ENCODE results near the gene CDC27. TPM values are rescaled to one million over a fixed set of nuclear protein-coding genes. Genes with fewer than 3 reads are reported as not detected.

Gene CDC27
- total and polyA plus RNA-seq, 2 experiments from 2014 or later = 35.6 to 63.5 TPM

GRCh38 chr17:47203984-47204721 lies 15.1 kb upstream of the CDC27 start:
- Histone ChIP-seq H3K27ac (no peak overlapping the region), H3K79me2 (no peaks in the 10 kb centered on the region), H3K4me2 (no peak overlapping the region), H2AFZ (no peak overlapping the region), H3K4me1 (ENCODE audit: insufficient read depth) (peaks cover 21% of the 10 kb centered on the region), H3K36me3 (replicated peaks; ENCODE audit: insufficient read depth, low read depth) (no peaks in the 10 kb centered on the region), H3K4me3 (no peak overlapping the region), H3K9me3 (ENCODE audit: low read depth) (no peaks in the 10 kb centered on the region), H3K27me3 (no peaks in the 10 kb centered on the region), H4K20me1 (ENCODE audit: insufficient read depth, poor library complexity, severe bottlenecking) (no peaks in the 10 kb centered on the region), H3K9me2 (replicated peaks; ENCODE audit: insufficient read depth) (no peaks in the 10 kb centered on the region)
- WGBS (ENCODE audit: low lambda C conversion rate, missing lambda C conversion rate) = 81% methylated on average over 6 of the region's 6 CpGs
- no peak for TF ChIP-seq EZH2 (IDR thresholded peaks at IDR 0.05; ENCODE audit: borderline replicate concordance)
- no peak for TF ChIP-seq EZH2phosphoT487 (IDR thresholded peaks at IDR 0.05; ENCODE audit: low read depth, severe bottlenecking, unreplicated experiment)
- TF ChIP-seq, protein P1, sequence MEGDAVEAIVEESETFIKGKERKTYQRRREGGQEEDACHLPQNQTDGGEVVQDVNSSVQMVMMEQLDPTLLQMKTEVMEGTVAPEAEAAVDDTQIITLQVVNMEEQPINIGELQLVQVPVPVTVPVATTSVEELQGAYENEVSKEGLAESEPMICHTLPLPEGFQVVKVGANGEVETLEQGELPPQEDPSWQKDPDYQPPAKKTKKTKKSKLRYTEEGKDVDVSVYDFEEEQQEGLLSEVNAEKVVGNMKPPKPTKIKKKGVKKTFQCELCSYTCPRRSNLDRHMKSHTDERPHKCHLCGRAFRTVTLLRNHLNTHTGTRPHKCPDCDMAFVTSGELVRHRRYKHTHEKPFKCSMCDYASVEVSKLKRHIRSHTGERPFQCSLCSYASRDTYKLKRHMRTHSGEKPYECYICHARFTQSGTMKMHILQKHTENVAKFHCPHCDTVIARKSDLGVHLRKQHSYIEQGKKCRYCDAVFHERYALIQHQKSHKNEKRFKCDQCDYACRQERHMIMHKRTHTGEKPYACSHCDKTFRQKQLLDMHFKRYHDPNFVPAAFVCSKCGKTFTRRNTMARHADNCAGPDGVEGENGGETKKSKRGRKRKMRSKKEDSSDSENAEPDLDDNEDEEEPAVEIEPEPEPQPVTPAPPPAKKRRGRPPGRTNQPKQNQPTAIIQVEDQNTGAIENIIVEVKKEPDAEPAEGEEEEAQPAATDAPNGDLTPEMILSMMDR (IDR thresholded peaks at IDR 0.05; ENCODE audit: poor library complexity) = no peak
- no peak for DNase-seq (ENCODE audit: low spot score)

GRCh38 chr17:47201166-47201565 lies 12.1 kb upstream of the CDC27 start:
- H3K4me1 ChIP-seq (ENCODE audit: insufficient read depth) = peaks cover 21% of the 10 kb centered on the region
- no peaks in the 10 kb centered on the region for H3K27me3 ChIP-seq
- no peaks in the 10 kb centered on the region for H3K36me3 ChIP-seq (replicated peaks; ENCODE audit: insufficient read depth, low read depth)
- no peaks in the 10 kb centered on the region for H3K9me3 ChIP-seq (ENCODE audit: low read depth)
- H3K27ac ChIP-seq = peak overlapping the region; percentile 56
- peak overlapping the region; percentile 14 for H3K4me2 ChIP-seq
- no peaks in the 10 kb centered on the region for H3K9me2 ChIP-seq (replicated peaks; ENCODE audit: insufficient read depth)
- TF ChIP-seq, protein P1 (IDR thresholded peaks at IDR 0.05; ENCODE audit: poor library complexity) = no peak
- TF ChIP-seq EZH2 (IDR thresholded peaks at IDR 0.05; ENCODE audit: borderline replicate concordance) (no peak), EZH2phosphoT487 (IDR thresholded peaks at IDR 0.05; ENCODE audit: low read depth, severe bottlenecking, unreplicated experiment) (no peak)
- H2AFZ ChIP-seq = no peak overlapping the region
- H4K20me1 ChIP-seq (ENCODE audit: insufficient read depth, poor library complexity, severe bottlenecking) = no peaks in the 10 kb centered on the region
- no peaks in the 10 kb centered on the region for H3K79me2 ChIP-seq
- WGBS (ENCODE audit: low lambda C conversion rate, missing lambda C conversion rate) = 68% methylated on average over 4 of the region's 4 CpGs
- no peak overlapping the region for H3K4me3 ChIP-seq
- DNase-seq (ENCODE audit: low spot score) = peak; percentile 57

DNA sequence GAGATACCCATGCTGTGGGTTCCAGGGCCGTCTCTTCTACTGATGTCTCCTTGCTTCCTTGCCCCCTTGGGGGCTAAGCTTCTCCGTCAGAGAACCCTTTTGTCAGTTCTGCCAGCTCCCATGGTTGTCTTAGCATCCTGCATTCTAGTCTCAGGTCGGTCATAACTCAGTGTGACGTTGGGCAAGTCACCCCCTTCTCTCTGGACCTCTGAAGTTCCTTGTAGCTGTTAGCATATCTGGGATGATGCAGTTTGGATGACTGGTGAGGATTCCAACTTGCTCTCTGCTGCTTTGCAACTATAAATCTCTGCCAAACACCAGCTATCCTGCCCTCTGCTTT lies 11.2 kb upstream of the CDC27 start:
- Histone ChIP-seq H3K27ac (no peak overlapping the region), H3K9me3 (ENCODE audit: low read depth) (no peaks in the 10 kb centered on the region), H3K4me1 (ENCODE audit: insufficient read depth) (peaks cover 19% of the 10 kb centered on the region), H3K79me2 (no peaks in the 10 kb centered on the region), H2AFZ (no peak overlapping the region), H3K9me2 (replicated peaks; ENCODE audit: insufficient read depth) (no peaks in the 10 kb centered on the region), H4K20me1 (ENCODE audit: insufficient read depth, poor library complexity, severe bottlenecking) (no peaks in the 10 kb centered on the region), H3K4me3 (no peak overlapping the region), H3K36me3 (replicated peaks; ENCODE audit: insufficient read depth, low read depth) (no peaks in the 10 kb centered on the region), H3K27me3 (no peaks in the 10 kb centered on the region), H3K4me2 (no peak overlapping the region)
- no peak for TF ChIP-seq EZH2phosphoT487 (IDR thresholded peaks at IDR 0.05; ENCODE audit: low read depth, severe bottlenecking, unreplicated experiment)
- no peak for TF ChIP-seq EZH2 (IDR thresholded peaks at IDR 0.05; ENCODE audit: borderline replicate concordance)
- 88% methylated on average over 4 of the region's 4 CpGs for WGBS (ENCODE audit: low lambda C conversion rate, missing lambda C conversion rate)
- DNase-seq (ENCODE audit: low spot score) = no peak

GRCh38 chr17:47199627-47200324 lies 10.7 kb upstream of the CDC27 start:
- no peaks in the 10 kb centered on the region for H4K20me1 ChIP-seq (ENCODE audit: insufficient read depth, poor library complexity, severe bottlenecking)
- H3K9me2 ChIP-seq (replicated peaks; ENCODE audit: insufficient read depth) = no peaks in the 10 kb centered on the region
- H3K4me1 ChIP-seq (ENCODE audit: insufficient read depth) = peaks cover 14% of the 10 kb centered on the region
- WGBS (ENCODE audit: low lambda C conversion rate, missing lambda C conversion rate) = 98% methylated on average over 8 of the region's 8 CpGs
- H3K27me3 ChIP-seq = no peaks in the 10 kb centered on the region
- no peak for TF ChIP-seq EZH2 (IDR thresholded peaks at IDR 0.05; ENCODE audit: borderline replicate concordance)
- TF ChIP-seq, protein P1 (IDR thresholded peaks at IDR 0.05; ENCODE audit: poor library complexity) = no peak
- no peak for TF ChIP-seq EZH2phosphoT487 (IDR thresholded peaks at IDR 0.05; ENCODE audit: low read depth, severe bottlenecking, unreplicated experiment)
- H3K27ac ChIP-seq = no peak overlapping the region
- no peaks in the 10 kb centered on the region for H3K36me3 ChIP-seq (replicated peaks; ENCODE audit: insufficient read depth, low read depth)
- H3K9me3 ChIP-seq (ENCODE audit: low read depth) = no peaks in the 10 kb centered on the region
- no peak overlapping the region for H3K4me3 ChIP-seq
- no peak for DNase-seq (ENCODE audit: low spot score)
- no peak overlapping the region for H2AFZ ChIP-seq
- no peaks in the 10 kb centered on the region for H3K79me2 ChIP-seq
- H3K4me2 ChIP-seq = no peak overlapping the region
